ENCODE results near the gene TRA2A. TPM values are rescaled to one million over a fixed set of nuclear protein-coding genes. Genes with fewer than 3 reads are reported as not detected.

Gene TRA2A
- total and polyA plus RNA-seq, 3 experiments from 2014 or later: 37.1 to 87.6 (median 82.5) TPM

- H3K4me3 ChIP-seq (ENCODE audit: low read length): peak overlapping the region; percentile 29
- H3K4me1 ChIP-seq (ENCODE audit: insufficient read depth, low read length): peaks cover 54% of the 10 kb centered on the region
- CTCF ChIA-PET: interaction anchor here (0.6 kb wide), 1 partner anchor 104 kb away, joined by 3 read pairs; no protein-coding TSS in a partner anchor
Measured at GRCh38 chr7:23469150-23469960, 62.4 kb downstream of the TRA2A start.

DNA sequence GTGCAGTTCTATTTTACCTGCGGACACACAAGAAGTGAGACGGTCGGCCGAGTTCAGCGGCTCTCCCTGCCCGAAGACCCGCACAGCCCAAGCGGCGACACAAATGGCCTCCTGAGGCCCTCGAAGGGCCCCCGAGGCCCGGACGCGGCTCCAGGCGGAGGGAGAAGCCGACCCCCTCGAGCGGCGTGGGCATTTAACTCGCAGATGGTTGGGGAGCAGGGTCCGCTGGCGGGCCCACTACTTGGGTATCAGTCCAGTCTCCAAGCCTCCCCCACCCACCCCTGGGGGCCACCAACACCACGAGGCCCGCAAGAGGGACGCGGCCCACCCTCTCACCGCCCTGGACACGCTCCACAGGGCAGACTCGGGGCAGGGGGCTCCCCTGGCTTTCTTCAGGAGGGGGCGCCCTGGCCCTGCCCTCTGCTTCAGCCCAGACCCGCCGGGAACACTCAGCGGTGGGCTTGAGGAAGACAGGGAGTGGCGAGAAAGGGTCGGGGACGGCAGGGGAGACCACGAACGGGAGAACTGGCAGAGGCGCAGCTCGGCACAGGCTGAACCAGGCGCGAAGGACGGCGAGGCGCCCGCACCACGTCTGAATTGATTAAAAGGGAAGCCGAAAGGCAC is 63.1 kb downstream of the TRA2A start:
- Histone ChIP-seq H3K36me3 (ENCODE audit: insufficient read depth, low read length) (no peaks in the 10 kb centered on the region), H3K27me3 (ENCODE audit: insufficient read depth, low read length, poor library complexity, severe bottlenecking) (peaks cover 83% of the 10 kb centered on the region), H3K9me3 (ENCODE audit: low read length) (no peaks in the 10 kb centered on the region), H3K4me1 (ENCODE audit: insufficient read depth, low read length) (peaks cover 47% of the 10 kb centered on the region), H3K27ac (ENCODE audit: low read depth, low read length) (peak overlapping the region; percentile 69), H3K4me3 (ENCODE audit: low read length) (peak overlapping the region; percentile 29)
- H3K4me3 Mint-ChIP-seq: peak overlapping the region; percentile 57 to 85 (median 67)
- peaks cover 71 to 84% of the 10 kb centered on the region in 2 donors for H3K27me3 Mint-ChIP-seq
- peak overlapping the region in 2 of 8 donors; percentile 57 to 65 for H3K27ac Mint-ChIP-seq
- CTCF ChIA-PET: interaction anchor here (2.1 kb wide), 1 partner anchor 196 kb away, joined by 8 read pairs; no protein-coding TSS in a partner anchor
- POLR2A ChIA-PET: interaction anchor here (0.6 kb wide), 1 partner anchor 61 kb away, joined by 4 read pairs; no protein-coding TSS in a partner anchor
- H3K4me1 Mint-ChIP-seq: peaks cover 29 to 41% (median 30%) of the 10 kb centered on the region in 3 donors
- DNase-seq: peak in 1 of 5 donors; percentile 45
- H3K9me3 Mint-ChIP-seq: peaks cover 4 to 17% (median 12%) of the 10 kb centered on the region in 5 donors
- no peaks in the 10 kb centered on the region for H3K36me3 Mint-ChIP-seq

More at GRCh38 chr7:23469150-23469960, 62.4 kb downstream of the TRA2A start:
- Mint-ChIP-seq H3K36me3 (no peaks in the 10 kb centered on the region), H3K9me3 (peaks cover 4 to 17% (median 12%) of the 10 kb centered on the region in 5 donors), H3K27me3 (peaks cover 70 to 77% of the 10 kb centered on the region in 2 donors), H3K4me3 (peak overlapping the region in 6 of 7 donors; percentile 43 to 83 (median 78)), H3K4me1 (peaks cover 29 to 41% (median 30%) of the 10 kb centered on the region in 3 donors), H3K27ac (peak overlapping the region in 1 of 8 donors; percentile 61)
- POLR2A ChIA-PET: interaction anchor here (0.6 kb wide), 1 partner anchor 60 kb away, joined by 4 read pairs; no protein-coding TSS in a partner anchor
- Histone ChIP-seq H3K27me3 (ENCODE audit: insufficient read depth, low read length, poor library complexity, severe bottlenecking) (peaks cover 84% of the 10 kb centered on the region), H3K27ac (ENCODE audit: low read depth, low read length) (peak overlapping the region; percentile 69), H3K9me3 (ENCODE audit: low read length) (no peaks in the 10 kb centered on the region), H3K36me3 (ENCODE audit: insufficient read depth, low read length) (no peaks in the 10 kb centered on the region)
- peak in 3 of 5 donors; percentile 36 to 55 (median 41) for DNase-seq

DNA sequence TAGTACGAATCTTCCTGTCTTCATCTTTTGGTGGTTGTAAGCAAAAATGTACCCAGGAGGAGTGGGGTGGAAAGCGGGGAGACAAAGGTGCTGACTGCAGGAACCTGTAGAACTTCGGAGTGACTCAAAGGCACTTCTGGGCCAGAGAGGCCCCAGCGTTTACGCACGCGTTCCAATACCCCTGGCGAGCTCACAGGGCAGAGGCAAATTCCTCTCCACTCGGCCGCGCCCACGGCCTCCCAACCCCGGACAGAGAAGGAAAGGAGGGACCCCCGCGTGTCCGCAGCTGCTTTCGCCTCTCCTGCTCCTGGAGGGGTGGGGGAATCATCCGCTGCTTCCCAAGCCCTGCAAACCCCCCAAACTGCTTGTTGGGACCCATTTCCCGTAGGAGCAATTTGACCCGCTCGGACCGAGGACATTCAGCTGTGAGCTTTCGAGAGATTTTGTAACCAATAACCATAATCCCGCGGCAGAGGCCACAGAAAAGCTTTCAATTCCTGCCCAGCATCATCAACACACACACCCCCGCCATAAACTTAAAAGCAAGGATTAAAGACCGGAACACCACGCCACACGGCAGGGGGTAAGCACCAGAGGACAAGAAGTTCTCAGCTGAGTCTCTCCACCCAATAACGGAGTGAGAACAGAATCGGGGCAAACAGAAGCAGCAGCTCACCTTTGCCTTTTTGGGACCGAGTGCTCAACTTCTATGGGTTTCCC is 63.8 kb downstream of the TRA2A start:
- H3K27ac ChIP-seq (ENCODE audit: low read depth, low read length): peak overlapping the region; percentile 69
- H3K36me3 Mint-ChIP-seq: no peaks in the 10 kb centered on the region
- peaks cover 27 to 37% (median 30%) of the 10 kb centered on the region in 3 donors for H3K4me1 Mint-ChIP-seq
- H3K27me3 ChIP-seq (ENCODE audit: insufficient read depth, low read length, poor library complexity, severe bottlenecking): peaks cover 76% of the 10 kb centered on the region
- peaks cover 65 to 84% of the 10 kb centered on the region in 2 donors for H3K27me3 Mint-ChIP-seq
- peaks cover 43% of the 10 kb centered on the region for H3K4me1 ChIP-seq (ENCODE audit: insufficient read depth, low read length)
- H3K4me3 ChIP-seq (ENCODE audit: low read length): peak overlapping the region; percentile 14
- H3K36me3 ChIP-seq (ENCODE audit: insufficient read depth, low read length): no peaks in the 10 kb centered on the region
- peak overlapping the region; percentile 42 to 72 (median 63) for H3K4me3 Mint-ChIP-seq
- CTCF ChIA-PET: interaction anchor here (2.1 kb wide), 1 partner anchor 195 kb away, joined by 8 read pairs; no protein-coding TSS in a partner anchor
- H3K27ac Mint-ChIP-seq: peak overlapping the region in 3 of 8 donors; percentile 57 to 79 (median 65)
- peak in 3 of 5 donors; percentile 11 to 43 (median 27) for DNase-seq
- peaks cover 4 to 14% (median 9%) of the 10 kb centered on the region in 5 donors for H3K9me3 Mint-ChIP-seq
- no peaks in the 10 kb centered on the region for H3K9me3 ChIP-seq (ENCODE audit: low read length)
- POLR2A ChIA-PET: interaction anchor here (0.7 kb wide), 1 partner anchor 103 kb away, joined by 3 read pairs; no protein-coding TSS in a partner anchor

- POLR2A ChIA-PET: interaction anchor here (0.7 kb wide), 1 partner anchor 103 kb away, joined by 3 read pairs; no protein-coding TSS in a partner anchor
- Mint-ChIP-seq H3K27ac (peak overlapping the region in 3 of 8 donors; percentile 21 to 65 (median 52)), H3K27me3 (peaks cover 60 to 83% of the 10 kb centered on the region in 2 donors), H3K36me3 (no peaks in the 10 kb centered on the region), H3K9me3 (peaks cover 3 to 11% (median 9%) of the 10 kb centered on the region in 5 donors), H3K4me1 (peaks cover 27 to 37% (median 30%) of the 10 kb centered on the region in 3 donors), H3K4me3 (peak overlapping the region; percentile 9 to 72 (median 51))
- no peak for DNase-seq
- Histone ChIP-seq H3K27ac (ENCODE audit: low read depth, low read length) (peak overlapping the region; percentile 69), H3K9me3 (ENCODE audit: low read length) (no peaks in the 10 kb centered on the region), H3K27me3 (ENCODE audit: insufficient read depth, low read length, poor library complexity, severe bottlenecking) (peaks cover 70% of the 10 kb centered on the region), H3K4me3 (ENCODE audit: low read length) (no peak overlapping the region), H3K4me1 (ENCODE audit: insufficient read depth, low read length) (peaks cover 43% of the 10 kb centered on the region), H3K36me3 (ENCODE audit: insufficient read depth, low read length) (no peaks in the 10 kb centered on the region)
- CTCF ChIA-PET: interaction anchor here (2.1 kb wide), 1 partner anchor 194 kb away, joined by 8 read pairs; no protein-coding TSS in a partner anchor
Measured at GRCh38 chr7:23467291-23467805, 64.4 kb downstream of the TRA2A start.

DNA sequence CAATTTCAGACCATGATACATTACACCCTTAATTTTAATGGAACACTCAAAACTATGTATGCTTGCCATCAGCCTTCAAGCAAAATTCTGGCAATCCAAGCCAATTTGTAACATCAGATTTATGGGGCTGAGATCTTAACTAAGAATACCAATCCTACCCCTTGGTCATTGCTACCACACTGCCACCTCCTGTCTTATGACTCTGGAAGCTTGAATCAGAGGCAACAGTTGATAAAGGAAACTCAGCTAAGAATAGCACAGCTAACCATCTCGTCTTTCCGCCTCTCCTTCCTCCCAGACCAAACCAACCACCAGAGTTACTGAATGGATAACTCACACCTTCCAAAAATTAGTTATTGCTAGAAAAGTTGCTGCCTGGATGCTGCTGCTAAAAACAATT is 68.9 kb downstream of the TRA2A start:
- Mint-ChIP-seq H3K4me1 (peaks cover 5 to 9% (median 5%) of the 10 kb centered on the region in 3 donors), H3K36me3 (no peaks in the 10 kb centered on the region), H3K9me3 (no peaks in the 10 kb centered on the region), H3K27ac (no peak overlapping the region), H3K27me3 (peaks cover 35 to 84% of the 10 kb centered on the region in 2 donors), H3K4me3 (no peak overlapping the region)
- no peak overlapping the region for H3K27ac ChIP-seq (ENCODE audit: low read depth, low read length)
- no peaks in the 10 kb centered on the region for H3K36me3 ChIP-seq (ENCODE audit: insufficient read depth, low read length)
- H3K4me1 ChIP-seq (ENCODE audit: insufficient read depth, low read length): peaks cover 3% of the 10 kb centered on the region
- ChIA-PET CTCF (interaction anchor here (1.2 to 4.1 kb wide), 4 partner anchors 11 to 190 kb away, joined by 3 to 21 read pairs (median 6); no protein-coding TSS in a partner anchor), POLR2A (no interaction called here)
- H3K9me3 ChIP-seq (ENCODE audit: low read length): no peaks in the 10 kb centered on the region
- no peak overlapping the region for H3K4me3 ChIP-seq (ENCODE audit: low read length)
- peaks cover 41% of the 10 kb centered on the region for H3K27me3 ChIP-seq (ENCODE audit: insufficient read depth, low read length, poor library complexity, severe bottlenecking)
- no peak for DNase-seq

- no peak overlapping the region for H3K4me3 Mint-ChIP-seq
- Histone ChIP-seq H3K27ac (ENCODE audit: low read depth, low read length) (no peak overlapping the region), H3K4me3 (ENCODE audit: low read length) (no peak overlapping the region), H3K4me1 (ENCODE audit: insufficient read depth, low read length) (no peaks in the 10 kb centered on the region), H3K27me3 (ENCODE audit: insufficient read depth, low read length, poor library complexity, severe bottlenecking) (peaks cover 13% of the 10 kb centered on the region), H3K36me3 (ENCODE audit: insufficient read depth, low read length) (no peaks in the 10 kb centered on the region), H3K9me3 (ENCODE audit: low read length) (no peaks in the 10 kb centered on the region)
- DNase-seq: no peak
- H3K27ac Mint-ChIP-seq: no peak overlapping the region
- ChIA-PET POLR2A (no interaction called here), CTCF (interaction anchor here (1.3 kb wide), 1 partner anchor 10 kb away, joined by 3 read pairs; no protein-coding TSS in a partner anchor)
- no peaks in the 10 kb centered on the region for H3K4me1 Mint-ChIP-seq
- H3K9me3 Mint-ChIP-seq: no peaks in the 10 kb centered on the region
- peaks cover 12 to 76% of the 10 kb centered on the region in 2 donors for H3K27me3 Mint-ChIP-seq
- no peaks in the 10 kb centered on the region for H3K36me3 Mint-ChIP-seq
Measured at GRCh38 chr7:23458044-23458443, 73.7 kb downstream of the TRA2A start.

DNA sequence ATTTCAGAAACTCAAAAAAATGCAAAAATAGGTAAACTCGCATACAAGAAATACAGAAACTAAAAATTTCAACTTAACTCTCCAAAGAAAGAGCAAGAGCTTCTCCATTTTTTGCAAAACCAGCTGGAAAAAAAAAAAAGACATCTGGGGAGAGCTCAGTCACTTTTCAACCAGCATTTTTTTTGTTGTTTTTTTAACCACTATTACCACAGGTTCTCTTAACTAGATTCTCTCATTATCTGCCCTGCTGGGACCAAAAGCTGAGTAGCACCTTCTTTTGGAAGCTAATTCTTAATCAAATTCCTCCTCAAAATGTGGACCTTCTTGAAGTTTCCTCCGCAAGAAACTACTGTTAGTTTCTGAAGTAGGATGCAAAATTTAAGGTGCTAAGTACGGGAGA is 75.7 kb downstream of the TRA2A start:
- Mint-ChIP-seq H3K27me3 (peaks cover 8 to 66% of the 10 kb centered on the region in 2 donors), H3K36me3 (no peaks in the 10 kb centered on the region), H3K4me1 (no peaks in the 10 kb centered on the region), H3K9me3 (no peaks in the 10 kb centered on the region), H3K27ac (no peak overlapping the region), H3K4me3 (no peak overlapping the region)
- Histone ChIP-seq H3K27ac (ENCODE audit: low read depth, low read length) (no peak overlapping the region), H3K36me3 (ENCODE audit: insufficient read depth, low read length) (no peaks in the 10 kb centered on the region), H3K4me1 (ENCODE audit: insufficient read depth, low read length) (no peaks in the 10 kb centered on the region), H3K4me3 (ENCODE audit: low read length) (no peak overlapping the region), H3K9me3 (ENCODE audit: low read length) (no peaks in the 10 kb centered on the region), H3K27me3 (ENCODE audit: insufficient read depth, low read length, poor library complexity, severe bottlenecking) (peaks cover 6% of the 10 kb centered on the region)
- no peak for DNase-seq
- ChIA-PET POLR2A (no interaction called here), CTCF (no interaction called here)
